T-helper 1 cell treated with Interleukin-12 subunit alpha and Interleukin-12 subunit beta and Interleukin-4 antibody, amounts not matched to agents 30 ng/mL and 1 ng/mL, for 36 hours (primary cell): ENCODE measurements around the gene SLC26A1. TPM values are rescaled to one million over a fixed set of nuclear protein-coding genes. Genes with fewer than 3 reads are reported as not detected.

Experiments used
- intact Hi-C: fragments of 100-400 bp; cut with micrococcal nuclease; formaldehyde crosslinking; loops from one replicate; pipeline ENCODE4 v1.15.1; 2024
- total RNA-seq: library from RNA; stranded (reverse); gene quantifications from 2 replicates; pipeline ENCODE4 v1.2.3, GENCODE V29; 2022

SLC26A1 gene
- 0.17 and 0.34 TPM in 2 replicates for total RNA-seq

- intact Hi-C loops = no loop called here
These were observed at the start of gene SLC26A1 for GRCh38 chr4:993111-994029. SLC26A1 (minus strand) TSS chr4:993404; CDS start chr4:991703, 1,701 bp downstream.

GRCh38 chr4:1042352-1043055 lies 49.3 kb upstream of the SLC26A1 start:
- intact Hi-C loops = no loop called here

GRCh38 chr4:1041936-1042330 lies 48.7 kb upstream of the SLC26A1 start:
- intact Hi-C loops = no loop called here

GRCh38 chr4:1041147-1041935 lies 48.1 kb upstream of the SLC26A1 start:
- intact Hi-C loops = no loop called here

- intact Hi-C loops = no loop called here
These were observed 47.3 kb upstream of the SLC26A1 start for GRCh38 chr4:1040344-1041146.

- intact Hi-C loops = no loop called here
These were observed 46.5 kb upstream of the SLC26A1 start for GRCh38 chr4:1039493-1040343.

- intact Hi-C loops = no loop called here
These were observed 45.8 kb upstream of the SLC26A1 start for GRCh38 chr4:1038948-1039492.

- intact Hi-C loops = no loop called here
These were observed 44.0 kb upstream of the SLC26A1 start for GRCh38 chr4:1036976-1037810.

- intact Hi-C loops = no loop called here
These were observed 42.9 kb upstream of the SLC26A1 start for GRCh38 chr4:1036095-1036494.

GRCh38 chr4:1035510-1035909 lies 42.3 kb upstream of the SLC26A1 start:
- intact Hi-C loops = no loop called here

GRCh38 chr4:1033840-1034551 lies 40.8 kb upstream of the SLC26A1 start:
- intact Hi-C loops = no loop called here

GRCh38 chr4:1032861-1033260 lies 39.7 kb upstream of the SLC26A1 start:
- intact Hi-C loops = no loop called here

GRCh38 chr4:1031956-1032795 lies 39.0 kb upstream of the SLC26A1 start:
- intact Hi-C loops = no loop called here

- intact Hi-C loops = no loop called here
These were observed 38.1 kb upstream of the SLC26A1 start for GRCh38 chr4:1031346-1031745.

GRCh38 chr4:1030559-1030958 lies 37.4 kb upstream of the SLC26A1 start:
- intact Hi-C loops = no loop called here

GRCh38 chr4:1030031-1030430 lies 36.8 kb upstream of the SLC26A1 start:
- intact Hi-C loops = no loop called here

- intact Hi-C loops = no loop called here
These were observed 36.3 kb upstream of the SLC26A1 start for GRCh38 chr4:1029529-1029928.
